Heart left ventricle (tissue), 16 donors: ENCODE data around the gene SELP. TPM values are rescaled to one million over a fixed set of nuclear protein-coding genes. Genes with fewer than 3 reads are reported as not detected.

Experiments
- ATAC-seq, 4 donors: fragments of 200-7000 bp; cut with Tn5 transposase; one replicate each; pipeline ENCODE4 v1.9.1; 2020 to 2022; ENCODE audit warnings: moderate library complexity in 4 of 4, mild to moderate bottlenecking in 3 of 4, moderate number of reproducible peaks in 1 of 4
- DNase-seq, 5 donors: peaks; one replicate each; pipeline ENCODE4 v3.0.0-alpha.2; 2020
- H3K27ac ChIP-seq, 12 donors: fragments of 200-600 bp; sonication (generic) in 4 of 12; one replicate each; pipeline versions ENCODE4 v1.5.0 to v1.8.0; 2016 to 2022; ENCODE audit warnings: mild to moderate bottlenecking in 2 of 12
- H3K27me3 ChIP-seq, 9 donors: fragments of 200-600 bp; sonication (generic) in 2 of 9; one replicate each; pipeline versions ENCODE4 v1.5.1 to v1.8.0; 2016 to 2022; ENCODE audit warnings: mild to moderate bottlenecking in 3 of 9
- H3K36me3 ChIP-seq, 9 donors: fragments of 200-600 bp; sonication (generic) in 2 of 9; one replicate each; pipeline versions ENCODE4 v1.5.0 to v1.8.0; 2018 to 2022; ENCODE audit warnings: mild to moderate bottlenecking in 2 of 9
- H3K4me1 ChIP-seq, 12 donors: fragments of 200-600 bp; sonication (generic) in 4 of 12; one replicate each; pipeline versions ENCODE4 v1.5.0 to v1.8.0; 2016 to 2022; ENCODE audit warnings: mild to moderate bottlenecking in 3 of 12
- H3K4me3 ChIP-seq, 12 donors: fragments of 200-600 bp; sonication (generic) in 4 of 12; one replicate each; pipeline versions ENCODE4 v1.5.0 to v1.8.0; 2017 to 2022; ENCODE audit warnings: mild to moderate bottlenecking in 9 of 12, moderate library complexity in 4 of 12
- H3K9me3 ChIP-seq, 12 donors: fragments of 200-600 bp; sonication (generic) in 4 of 12; one replicate each; pipeline versions ENCODE4 v1.5.0 to v1.8.0; 2016 to 2022; ENCODE audit warnings: mild to moderate bottlenecking in 1 of 12
- POLR2A ChIP-seq, 2 donors: fragments of 450-650 bp; IDR thresholded peaks; one replicate each; pipeline ENCODE4 v1.6.1; 2017; ENCODE audit warnings: antibody characterized with exemption in 2 of 2, mild to moderate bottlenecking in 2 of 2, moderate library complexity in 2 of 2
- WGBS, 4 donors: extraction: QIAGEN DNeasy Blood & Tissue Kit in 2 of 4; methylation state at CpG; one replicate each; pipeline versions ENCODE4 v1.1.5 to v1.1.7; 2013 to 2018; 5-methylcytosine and 5-hydroxymethylcytosine counted together
- intact Hi-C, 10 donors: fragments of 100-400 bp; cut with DNase I; formaldehyde crosslinking; loops; one replicate each; pipeline versions ENCODE4 v1.11.1 to v1.14.2; 2022
- polyA plus RNA-seq, 2 donors: library from polyadenylated mRNA; stranded (reverse); fragments of 200-250 nt; gene quantifications; one replicate each; pipeline ENCODE4 v1.2.3, GENCODE V29; 2013
- total RNA-seq, 9 donors: library from RNA; depleted of rRNA in 2 of 9; stranded (reverse); fragments of >200 nt in 2 of 9; fragmentation: NEBNext Ultra II Directional in 3 of 9; extraction: Animal tissue kit (Norgen Biotek cat#: 25700) in 3 of 9; gene quantifications; one replicate each; pipeline versions ENCODE4 v1.1.0 to v1.2.4, GENCODE V29; 2016 to 2023
- TF ChIP-seq, protein P1 (sequence below), 12 donors: fragments of 200-600 bp; sonication (generic) in 4 of 12; IDR thresholded peaks; one replicate each; pipeline versions ENCODE4 v1.5.0 to v1.8.0; 2018 to 2022; ENCODE audit warnings: antibody characterized with exemption in 12 of 12, mild to moderate bottlenecking in 5 of 12
- donor health status: ischemic (EF 13 %, LVEDD 7.1; RV severe dilation, severe dysfunction).
- donor health status: healthy with polysubstance abuse.
- donor health status: DM: no; HTN: yes; CAD: no.
- donor health status: DM: no; HTN: no; CAD: no.
- donor health status: ischemic (EF 25% LVEDD 6.9; RV normal size, moderate dysfunction).
- donor health status: ischemic (EF 25% LVEDD 5.7; RV mildly dilated, moderate dysfunction).
- donor health status: healthy.
- donor health status: DM: yes; HTN: yes; CAD: no.
- donor health status: ischemic (EF 35%, LVEDD 5.7; RV mildly dilated, moderate dysfunction).
- donor health status: nonischemic (EF 11% LVEDD 7.7; RV severe dilation, severe dysfunction).
- donor health status: DM: yes; HTN: yes; CAD: no.
- donor health status: PGD.
- donor health status: ischemic (EF 29% LVEDD 5.4; RV normal size, mild dysfunction).
- donor health status: nonischemic (EF 23%, LVEDD 6.1; RV moderate dilation, normal function).

SELP gene
- total and polyA plus RNA-seq, 11 donors, result 1.1 to 9.7 (median 5.1) TPM

DNA sequence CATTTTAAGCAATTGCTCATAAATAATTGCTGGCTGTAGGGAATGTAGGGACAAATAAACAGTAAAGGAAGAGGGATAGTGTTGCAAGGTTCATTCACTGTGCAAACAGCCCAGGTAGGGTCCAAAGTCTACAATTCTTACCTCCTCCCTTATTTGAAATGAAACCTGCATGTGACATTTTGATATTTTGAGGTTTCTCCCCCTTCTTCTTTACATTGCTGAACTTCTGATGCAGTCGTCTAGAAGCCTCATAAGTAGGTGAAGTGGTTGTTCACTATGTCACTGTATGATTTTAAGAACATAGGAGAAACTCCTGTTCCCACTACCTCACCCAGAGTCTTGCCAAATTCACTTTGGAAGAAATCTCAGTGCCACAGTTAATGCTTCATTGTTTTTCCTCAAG lies 59.8 kb downstream of the SELP start:
- Histone ChIP-seq H3K4me3 (no peak overlapping the region), H3K4me1 (peaks cover 0 to 28% (median 0%) of the 10 kb centered on the region in 12 donors), H3K27ac (no peak overlapping the region), H3K36me3 (no peaks in the 10 kb centered on the region), H3K27me3 (no peaks in the 10 kb centered on the region), H3K9me3 (no peaks in the 10 kb centered on the region)
- ATAC-seq (no peak), DNase-seq (no peak)
- intact Hi-C loops, result no loop called here
- TF ChIP-seq, protein P1, sequence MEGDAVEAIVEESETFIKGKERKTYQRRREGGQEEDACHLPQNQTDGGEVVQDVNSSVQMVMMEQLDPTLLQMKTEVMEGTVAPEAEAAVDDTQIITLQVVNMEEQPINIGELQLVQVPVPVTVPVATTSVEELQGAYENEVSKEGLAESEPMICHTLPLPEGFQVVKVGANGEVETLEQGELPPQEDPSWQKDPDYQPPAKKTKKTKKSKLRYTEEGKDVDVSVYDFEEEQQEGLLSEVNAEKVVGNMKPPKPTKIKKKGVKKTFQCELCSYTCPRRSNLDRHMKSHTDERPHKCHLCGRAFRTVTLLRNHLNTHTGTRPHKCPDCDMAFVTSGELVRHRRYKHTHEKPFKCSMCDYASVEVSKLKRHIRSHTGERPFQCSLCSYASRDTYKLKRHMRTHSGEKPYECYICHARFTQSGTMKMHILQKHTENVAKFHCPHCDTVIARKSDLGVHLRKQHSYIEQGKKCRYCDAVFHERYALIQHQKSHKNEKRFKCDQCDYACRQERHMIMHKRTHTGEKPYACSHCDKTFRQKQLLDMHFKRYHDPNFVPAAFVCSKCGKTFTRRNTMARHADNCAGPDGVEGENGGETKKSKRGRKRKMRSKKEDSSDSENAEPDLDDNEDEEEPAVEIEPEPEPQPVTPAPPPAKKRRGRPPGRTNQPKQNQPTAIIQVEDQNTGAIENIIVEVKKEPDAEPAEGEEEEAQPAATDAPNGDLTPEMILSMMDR (IDR thresholded peaks at IDR 0.05), result no peak
- no peak for TF ChIP-seq POLR2A (IDR thresholded peaks at IDR 0.05)
- 30 to 67% (median 49%) methylated on average over 1 of the region's 1 CpG for WGBS, 4 donors

DNA sequence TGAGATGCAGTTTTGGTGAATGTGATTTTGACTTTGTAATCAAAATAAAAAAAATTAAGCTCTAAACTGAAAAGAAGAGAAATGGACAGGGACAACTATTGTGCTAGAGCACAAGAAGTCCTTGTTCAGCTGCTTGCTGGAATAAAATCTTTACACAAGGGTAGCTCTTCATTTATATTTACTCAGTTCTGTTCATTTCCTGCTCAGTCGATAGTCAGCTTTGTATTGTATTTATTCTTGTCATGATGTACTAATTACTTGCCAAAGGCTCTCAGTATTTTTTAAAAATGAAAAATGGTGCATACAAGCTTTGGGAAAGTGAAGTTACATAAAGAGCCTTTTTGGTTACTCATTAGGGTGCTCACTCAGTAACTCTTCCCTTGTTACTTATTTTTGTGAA lies 61.4 kb downstream of the SELP start:
- peaks cover 0 to 14% (median 0%) of the 10 kb centered on the region in 12 donors for H3K4me1 ChIP-seq
- peaks cover 0 to 7% (median 0%) of the 10 kb centered on the region in 12 donors for H3K9me3 ChIP-seq
- no peak overlapping the region for H3K4me3 ChIP-seq
- no peaks in the 10 kb centered on the region for H3K36me3 ChIP-seq
- ATAC-seq (no peak), DNase-seq (no peak)
- H3K27ac ChIP-seq, result no peak overlapping the region
- WGBS, 4 donors, result 23 to 51% (median 37%) methylated on average over 1 of the region's 1 CpG
- no peaks in the 10 kb centered on the region for H3K27me3 ChIP-seq
- intact Hi-C loops, result no loop called here
- TF ChIP-seq, protein P1 (IDR thresholded peaks at IDR 0.05), result no peak
- no peak for TF ChIP-seq POLR2A (IDR thresholded peaks at IDR 0.05)

DNA sequence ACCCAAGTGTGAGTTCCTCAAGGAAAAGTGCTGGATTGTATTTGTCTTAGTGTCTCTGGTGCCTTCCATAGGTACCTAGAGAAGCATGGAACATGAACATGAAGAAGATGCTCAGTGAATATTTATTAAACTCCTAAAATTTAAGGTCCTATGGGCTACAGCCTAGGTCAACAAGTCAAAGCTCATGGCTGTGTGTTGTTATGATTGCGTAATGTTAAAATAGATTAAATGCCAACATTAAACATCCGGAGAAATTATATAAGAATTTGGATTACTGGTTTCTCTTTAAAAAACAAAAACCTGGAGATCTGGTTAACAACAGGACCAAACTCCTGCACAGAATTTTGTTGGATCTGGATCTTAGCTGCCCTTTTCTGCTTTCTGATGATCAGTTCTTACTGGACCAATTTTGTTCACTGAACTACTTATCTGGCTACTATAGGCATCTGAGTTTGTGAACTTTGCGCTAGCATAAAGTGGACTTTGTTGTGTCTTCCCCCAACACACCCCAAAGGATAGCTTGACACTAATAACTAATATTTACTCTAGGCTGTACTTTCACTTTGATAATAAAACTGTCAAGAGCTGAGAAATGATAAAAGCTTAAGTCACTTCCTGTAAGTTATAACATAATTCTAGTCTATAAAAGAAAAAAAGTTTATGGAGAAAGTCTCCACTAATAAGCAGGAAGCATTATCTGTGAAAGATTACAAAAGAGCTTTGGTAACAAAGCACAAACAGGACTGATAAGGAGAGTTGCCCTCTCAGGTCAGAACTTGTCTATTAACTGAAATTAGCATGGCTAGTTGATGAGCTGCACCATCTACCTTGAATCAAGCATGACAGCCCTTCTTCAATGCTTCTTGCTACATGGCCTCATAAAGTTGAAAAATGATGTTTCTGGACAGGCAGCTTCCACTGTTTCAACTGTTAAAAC lies 64.3 kb downstream of the SELP start:
- DNase-seq (no peak), ATAC-seq (no peak)
- Histone ChIP-seq H3K4me3 (no peak overlapping the region), H3K36me3 (no peaks in the 10 kb centered on the region), H3K4me1 (peaks cover 0 to 5% (median 0%) of the 10 kb centered on the region in 12 donors), H3K9me3 (peaks cover 0 to 11% (median 0%) of the 10 kb centered on the region in 12 donors), H3K27me3 (no peaks in the 10 kb centered on the region), H3K27ac (no peak overlapping the region)
- WGBS, 4 donors, result 84 to 89% (median 85%) methylated on average over 3 of the region's 3 CpGs
- intact Hi-C loops, result no loop called here
- TF ChIP-seq POLR2A (IDR thresholded peaks at IDR 0.05), result no peak
- TF ChIP-seq, protein P1 (IDR thresholded peaks at IDR 0.05), result no peak

DNA sequence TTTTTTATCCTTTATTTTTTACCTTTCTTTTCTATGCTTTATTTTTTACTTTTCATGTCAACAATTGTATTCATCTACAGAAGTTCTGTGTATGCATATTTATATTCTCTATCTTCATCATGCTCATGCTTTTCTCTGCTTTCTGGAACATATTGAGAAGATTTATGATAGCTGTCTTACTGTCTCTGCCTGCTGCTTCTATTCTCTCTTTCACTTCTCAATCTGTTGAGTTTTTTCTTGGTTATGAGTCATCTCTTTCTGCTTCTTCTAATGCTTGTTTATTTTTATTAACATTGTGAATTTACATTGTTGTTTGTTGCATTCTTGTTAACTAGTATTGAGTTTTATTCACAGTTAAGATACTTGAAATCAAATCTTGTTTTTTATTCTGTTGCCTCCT lies 66.3 kb downstream of the SELP start:
- TF ChIP-seq, protein P1 (IDR thresholded peaks at IDR 0.05), result no peak
- TF ChIP-seq POLR2A (IDR thresholded peaks at IDR 0.05), result no peak
- DNase-seq, result no peak
- intact Hi-C loops, result no loop called here
- ATAC-seq, result no peak
- H3K4me1 ChIP-seq, result peaks cover 0 to 2% (median 0%) of the 10 kb centered on the region in 12 donors
- no peaks in the 10 kb centered on the region for H3K36me3 ChIP-seq
- no peak overlapping the region for H3K4me3 ChIP-seq
- peaks cover 0 to 11% (median 0%) of the 10 kb centered on the region in 12 donors for H3K9me3 ChIP-seq
- no peaks in the 10 kb centered on the region for H3K27me3 ChIP-seq
- H3K27ac ChIP-seq, result no peak overlapping the region
